Stimulated activated naive CD8-positive, alpha-beta T cell treated with anti-CD3 and anti-CD28 coated beads, Interleukin-15, Interleukin-2, amounts not matched to agents 100 ng/mL and 50 ng/mL, for 24 hours (primary cell): ENCODE data around the gene MRPL17.

ENCODE experiments used
- H3K27ac Mint-ChIP-seq: one replicate; pipeline ENCODE4 v1.8.0; 2021; ENCODE audit warnings: mild to moderate bottlenecking, mixed read lengths
- H3K27me3 Mint-ChIP-seq: one replicate; pipeline ENCODE4 v1.8.0; 2021; ENCODE audit warnings: mixed read lengths
- H3K36me3 Mint-ChIP-seq: one replicate; pipeline ENCODE4 v1.8.0; 2021; ENCODE audit warnings: low read depth, mixed read lengths
- H3K4me1 Mint-ChIP-seq: one replicate; pipeline ENCODE4 v1.8.0; 2021; ENCODE audit warnings: low read depth, mixed read lengths
- H3K4me3 Mint-ChIP-seq: one replicate; pipeline ENCODE4 v1.8.0; 2021; ENCODE audit warnings: mild to moderate bottlenecking, mixed read lengths
- H3K9me3 Mint-ChIP-seq: one replicate; pipeline ENCODE4 v1.8.0; 2021; ENCODE audit warnings: mixed read lengths

MRPL17 gene

DNA sequence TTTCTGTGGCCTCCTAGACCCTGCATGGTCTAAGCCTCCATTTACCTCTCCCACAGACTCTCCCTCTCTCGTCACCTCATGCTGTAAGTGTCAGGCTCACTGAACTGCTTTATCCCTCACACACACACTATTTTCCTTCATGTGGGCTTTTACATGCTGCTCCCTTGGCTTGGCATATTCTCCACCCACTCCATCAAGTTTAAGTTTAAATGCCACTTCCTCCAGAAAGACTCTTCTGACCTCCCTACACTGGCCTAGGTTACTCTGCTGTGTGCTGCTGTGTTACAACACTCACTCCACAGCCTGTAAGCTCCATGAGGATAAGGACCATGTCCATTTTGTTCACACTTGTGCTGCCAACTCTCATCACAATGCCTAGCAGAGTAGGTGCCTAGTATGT is 30.0 kb downstream of the MRPL17 start:
- H3K4me3 Mint-ChIP-seq = no peak overlapping the region
- H3K4me1 Mint-ChIP-seq = peaks cover 4% of the 10 kb centered on the region
- peaks cover 13% of the 10 kb centered on the region for H3K27me3 Mint-ChIP-seq
- no peak overlapping the region for H3K27ac Mint-ChIP-seq
- no peaks in the 10 kb centered on the region for H3K36me3 Mint-ChIP-seq
- H3K9me3 Mint-ChIP-seq = no peaks in the 10 kb centered on the region

DNA sequence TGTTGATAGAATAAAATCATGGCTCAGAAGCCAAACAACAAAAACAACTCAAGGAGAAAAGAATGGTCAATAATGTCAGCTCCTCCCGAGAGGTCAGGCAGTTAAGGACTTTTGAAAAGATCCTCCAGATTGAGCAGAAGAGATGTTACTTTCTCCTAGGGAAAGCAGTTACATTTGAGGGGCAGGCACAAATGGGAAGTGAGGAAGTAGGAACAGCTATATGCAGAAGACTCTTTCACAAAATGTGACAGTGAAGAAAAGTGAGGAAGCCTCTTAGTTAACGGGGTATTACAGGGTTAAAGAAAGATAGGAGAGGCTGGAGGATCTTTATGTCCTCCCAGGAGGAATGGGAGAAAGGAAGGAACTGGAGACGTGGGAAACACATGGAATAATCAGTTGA is 31.0 kb downstream of the MRPL17 start:
- Mint-ChIP-seq H3K36me3 (no peaks in the 10 kb centered on the region), H3K4me1 (peaks cover 4% of the 10 kb centered on the region), H3K27ac (no peak overlapping the region), H3K27me3 (peaks cover 13% of the 10 kb centered on the region), H3K4me3 (no peak overlapping the region), H3K9me3 (no peaks in the 10 kb centered on the region)

DNA sequence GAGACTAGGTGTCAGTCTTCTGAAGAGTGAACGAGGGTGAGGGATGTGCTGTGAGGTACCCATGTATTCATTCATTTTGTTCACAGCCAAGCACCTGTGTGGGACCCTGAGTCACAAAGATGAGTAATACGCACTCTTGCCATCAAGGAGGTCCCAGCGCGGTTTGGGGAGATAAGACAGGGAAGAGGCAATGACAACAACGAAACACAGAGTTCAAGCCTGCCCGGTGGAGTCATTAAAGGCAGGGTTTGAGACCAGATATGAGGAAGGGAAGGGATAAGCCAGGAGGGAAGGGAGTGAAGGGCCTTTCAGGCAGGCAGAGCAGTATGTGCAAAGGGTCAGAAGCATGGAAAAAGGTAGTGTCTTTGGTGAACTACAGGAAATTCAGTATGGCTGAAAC is 32.2 kb downstream of the MRPL17 start:
- Mint-ChIP-seq H3K27ac (no peak overlapping the region), H3K27me3 (peaks cover under 1% of the 10 kb centered on the region), H3K36me3 (no peaks in the 10 kb centered on the region), H3K4me1 (peaks cover 1% of the 10 kb centered on the region), H3K4me3 (no peak overlapping the region), H3K9me3 (no peaks in the 10 kb centered on the region)

DNA sequence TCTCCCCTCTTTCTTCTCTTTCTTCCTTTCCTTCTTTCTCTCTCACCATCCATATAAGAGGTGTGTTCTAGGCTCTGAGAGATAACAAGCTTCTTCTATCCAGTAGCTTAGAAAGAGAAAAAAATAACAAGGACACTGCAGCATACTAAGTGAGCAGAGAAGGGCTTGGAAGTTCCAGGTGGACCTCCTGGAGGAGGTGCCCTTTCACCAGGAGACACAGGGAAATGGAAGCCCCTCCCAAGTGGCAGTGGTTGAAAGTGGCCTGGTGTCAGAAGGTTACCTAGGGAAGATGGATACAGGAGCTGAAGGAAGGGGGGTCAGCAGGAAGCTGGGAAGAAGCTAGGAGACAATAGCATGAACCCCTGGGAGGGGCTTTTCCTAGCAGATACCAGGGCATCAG is 33.0 kb downstream of the MRPL17 start:
- no peaks in the 10 kb centered on the region for H3K27me3 Mint-ChIP-seq
- no peak overlapping the region for H3K27ac Mint-ChIP-seq
- no peaks in the 10 kb centered on the region for H3K9me3 Mint-ChIP-seq
- no peaks in the 10 kb centered on the region for H3K36me3 Mint-ChIP-seq
- no peaks in the 10 kb centered on the region for H3K4me1 Mint-ChIP-seq
- H3K4me3 Mint-ChIP-seq = no peak overlapping the region

DNA sequence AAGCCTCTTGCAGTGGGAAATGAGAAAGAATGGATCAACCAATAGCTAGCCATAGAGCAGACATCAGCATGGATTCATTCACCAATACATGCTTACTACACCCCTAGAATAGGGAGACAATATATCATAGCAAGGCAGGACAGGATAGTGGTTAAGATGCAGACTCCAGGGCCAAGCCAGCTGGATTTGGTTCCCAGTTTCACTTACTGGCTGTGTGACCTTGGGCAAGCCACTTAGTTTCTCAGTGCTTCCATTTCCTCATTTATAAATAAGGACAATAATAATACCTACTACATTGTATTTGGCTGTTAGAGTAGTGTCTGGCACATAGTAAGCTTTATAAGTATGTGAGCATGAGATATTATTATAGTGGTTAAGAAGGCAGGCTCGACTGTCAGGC is 34.6 kb downstream of the MRPL17 start:
- Mint-ChIP-seq H3K4me1 (no peaks in the 10 kb centered on the region), H3K9me3 (no peaks in the 10 kb centered on the region), H3K36me3 (no peaks in the 10 kb centered on the region), H3K4me3 (no peak overlapping the region), H3K27me3 (no peaks in the 10 kb centered on the region), H3K27ac (no peak overlapping the region)

DNA sequence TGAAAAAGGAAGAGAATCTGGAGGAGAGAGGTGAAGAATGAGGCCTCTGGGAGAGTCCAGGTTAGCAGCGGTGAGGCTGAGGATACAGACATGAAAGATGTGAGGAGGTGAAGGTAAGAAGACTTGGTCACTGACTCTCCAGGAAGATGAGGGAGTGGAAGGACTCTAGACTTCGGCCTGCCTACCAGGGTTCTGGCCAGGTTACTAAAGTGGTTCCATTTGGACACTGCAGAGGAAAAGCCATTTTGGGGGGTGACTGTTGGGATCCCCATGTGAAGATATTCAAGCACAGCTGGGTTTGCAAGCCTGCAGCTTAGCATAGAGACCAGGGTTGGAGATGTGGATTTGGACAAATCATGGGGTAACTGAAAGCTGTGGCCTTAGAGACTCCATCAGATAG is 35.3 kb downstream of the MRPL17 start:
- no peaks in the 10 kb centered on the region for H3K27me3 Mint-ChIP-seq

DNA sequence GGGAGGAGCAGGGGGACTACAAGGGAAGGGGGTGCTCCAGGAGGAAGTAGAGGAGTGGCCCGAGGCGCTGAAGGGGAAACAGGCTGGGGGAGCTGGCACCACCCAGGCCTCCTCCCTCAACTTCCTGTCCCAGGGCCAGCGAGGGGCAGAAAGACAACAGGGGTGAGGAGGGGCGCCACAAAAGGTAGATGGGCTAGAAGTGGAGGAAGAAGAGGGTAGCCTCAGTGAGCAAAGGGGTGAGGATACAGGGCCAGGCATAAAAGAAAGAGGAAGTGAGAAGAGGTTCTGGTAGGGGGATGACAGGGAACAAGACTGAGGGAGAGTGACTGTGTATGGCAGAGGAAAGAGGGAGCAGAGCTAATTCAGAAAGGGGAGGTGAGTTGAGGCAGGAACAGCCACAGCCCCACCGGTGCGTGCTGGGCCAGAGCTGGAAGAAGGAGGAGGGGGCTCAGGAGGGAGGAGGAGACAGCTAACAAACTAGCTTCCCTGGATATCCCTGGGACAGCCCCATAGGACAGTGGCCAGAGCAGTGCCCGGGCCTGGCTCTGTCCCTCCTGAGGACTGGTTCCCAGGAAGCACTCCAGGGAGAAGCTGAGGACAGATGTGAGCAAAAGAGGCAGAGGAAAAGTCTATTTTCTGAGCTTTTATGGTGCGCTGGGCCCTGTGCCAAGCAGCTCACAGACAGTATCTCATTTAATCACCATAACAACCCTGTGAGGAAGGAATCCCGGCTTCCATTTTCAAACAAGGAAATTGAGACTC is 36.0 kb downstream of the MRPL17 start:
- Mint-ChIP-seq H3K36me3 (no peaks in the 10 kb centered on the region), H3K27me3 (no peaks in the 10 kb centered on the region), H3K4me1 (no peaks in the 10 kb centered on the region), H3K9me3 (no peaks in the 10 kb centered on the region), H3K27ac (no peak overlapping the region), H3K4me3 (no peak overlapping the region)

More for the DNA sequence above, 35.3 kb downstream of the MRPL17 start:
- H3K9me3 Mint-ChIP-seq = no peaks in the 10 kb centered on the region
- no peak overlapping the region for H3K27ac Mint-ChIP-seq
- no peaks in the 10 kb centered on the region for H3K4me1 Mint-ChIP-seq
- no peak overlapping the region for H3K4me3 Mint-ChIP-seq
- no peaks in the 10 kb centered on the region for H3K36me3 Mint-ChIP-seq

DNA sequence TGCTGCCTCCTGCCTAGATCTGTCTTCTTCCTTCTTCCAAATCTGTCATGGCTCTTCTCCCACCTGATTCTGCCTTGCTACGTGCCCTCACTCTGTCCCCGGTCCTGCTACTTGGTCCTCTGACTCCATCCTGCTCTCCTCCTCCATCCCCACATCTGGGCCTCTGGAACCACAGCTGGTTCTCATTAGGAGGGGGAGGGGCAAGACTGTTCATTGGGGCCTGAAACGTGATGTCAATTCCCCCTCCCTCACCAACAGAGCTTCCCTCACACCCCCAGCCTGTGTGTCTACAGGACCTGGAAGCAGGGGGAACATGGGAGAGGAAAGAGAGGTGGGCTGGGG is 36.6 kb downstream of the MRPL17 start:
- no peak overlapping the region for H3K27ac Mint-ChIP-seq
- no peaks in the 10 kb centered on the region for H3K4me1 Mint-ChIP-seq
- H3K9me3 Mint-ChIP-seq = no peaks in the 10 kb centered on the region
- H3K4me3 Mint-ChIP-seq = no peak overlapping the region
- no peaks in the 10 kb centered on the region for H3K36me3 Mint-ChIP-seq
- no peaks in the 10 kb centered on the region for H3K27me3 Mint-ChIP-seq

DNA sequence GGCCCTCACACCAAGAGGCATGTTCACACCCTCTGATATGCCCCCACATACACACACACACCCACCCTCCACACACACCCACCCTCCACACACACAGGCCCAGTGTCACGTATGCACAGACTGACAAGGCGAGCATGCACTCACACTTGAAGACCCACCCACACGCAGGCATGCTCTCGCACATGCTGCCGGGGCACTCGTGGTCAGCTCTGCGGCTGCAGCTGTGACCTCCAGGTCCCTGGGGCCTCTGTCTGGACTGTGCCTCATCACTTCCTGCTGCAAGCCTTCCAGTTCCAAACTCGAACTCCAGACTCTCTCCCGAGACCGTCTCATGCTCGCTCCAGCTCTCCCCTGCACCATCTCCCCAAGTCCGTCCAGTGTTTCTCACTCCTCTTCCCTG is 37.1 kb downstream of the MRPL17 start:
- Mint-ChIP-seq H3K4me1 (no peaks in the 10 kb centered on the region), H3K27me3 (no peaks in the 10 kb centered on the region), H3K4me3 (no peak overlapping the region), H3K27ac (no peak overlapping the region), H3K36me3 (no peaks in the 10 kb centered on the region), H3K9me3 (no peaks in the 10 kb centered on the region)

DNA sequence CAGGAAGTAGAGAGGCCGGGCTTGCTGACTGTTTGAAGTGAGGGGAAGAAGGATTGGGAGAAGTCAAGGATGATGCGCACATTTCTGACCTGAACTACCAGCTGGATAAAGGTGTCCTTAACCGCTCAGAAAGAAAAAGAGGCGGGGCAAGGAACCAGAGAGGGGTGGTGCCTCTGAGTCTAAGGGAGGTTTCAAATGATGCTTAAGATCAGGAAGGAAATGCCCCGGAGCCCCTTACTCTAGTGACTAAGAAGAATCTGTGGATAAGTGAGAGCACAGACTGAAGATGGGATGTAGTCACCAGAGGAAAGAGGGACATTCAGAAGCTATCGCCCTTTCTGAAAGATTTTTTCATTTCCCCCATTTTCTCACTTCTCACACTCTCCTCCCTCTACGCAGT is 40.2 kb downstream of the MRPL17 start:
- no peaks in the 10 kb centered on the region for H3K36me3 Mint-ChIP-seq
- no peak overlapping the region for H3K27ac Mint-ChIP-seq
- H3K4me3 Mint-ChIP-seq = no peak overlapping the region
- no peaks in the 10 kb centered on the region for H3K9me3 Mint-ChIP-seq
- H3K27me3 Mint-ChIP-seq = no peaks in the 10 kb centered on the region
- no peaks in the 10 kb centered on the region for H3K4me1 Mint-ChIP-seq

DNA sequence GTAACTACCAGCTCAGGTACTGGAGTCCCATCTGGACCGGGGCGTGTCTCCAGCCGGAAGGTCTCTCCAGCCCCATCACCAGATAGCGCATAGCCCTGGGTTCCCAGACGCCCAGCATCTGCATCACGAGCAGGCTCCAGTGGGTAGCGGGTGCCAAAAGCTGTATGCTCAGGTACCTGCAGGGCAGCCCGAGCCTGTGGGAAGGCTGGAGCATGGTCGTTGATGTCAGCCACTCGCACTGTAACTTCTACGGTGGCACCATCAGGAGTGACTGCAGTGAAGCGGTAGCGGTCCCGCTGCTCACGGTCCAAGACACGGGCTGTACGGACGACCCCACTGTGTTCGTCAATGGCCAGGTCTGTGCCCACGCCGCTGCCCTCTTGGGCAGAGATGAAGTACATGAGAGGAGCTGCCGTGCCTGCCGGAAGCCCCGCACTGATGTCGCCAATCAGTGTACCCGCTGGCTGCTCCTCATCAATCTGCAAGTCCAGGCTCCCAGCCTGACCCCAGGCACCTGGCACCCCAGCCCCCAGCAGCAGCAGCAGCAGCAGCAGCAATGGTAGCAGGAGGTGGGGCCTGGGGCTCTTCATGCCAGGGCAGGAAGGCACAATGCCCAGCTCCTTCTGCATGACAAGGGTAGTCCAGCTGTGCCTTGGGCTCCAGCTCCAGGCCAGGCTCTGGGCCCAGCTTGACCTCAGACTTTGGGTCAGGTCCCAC is 42.0 kb downstream of the MRPL17 start:
- H3K36me3 Mint-ChIP-seq = no peaks in the 10 kb centered on the region
- H3K9me3 Mint-ChIP-seq = no peaks in the 10 kb centered on the region
- H3K4me1 Mint-ChIP-seq = no peaks in the 10 kb centered on the region
- H3K27me3 Mint-ChIP-seq = no peaks in the 10 kb centered on the region
- H3K27ac Mint-ChIP-seq = no peak overlapping the region
- no peak overlapping the region for H3K4me3 Mint-ChIP-seq

DNA sequence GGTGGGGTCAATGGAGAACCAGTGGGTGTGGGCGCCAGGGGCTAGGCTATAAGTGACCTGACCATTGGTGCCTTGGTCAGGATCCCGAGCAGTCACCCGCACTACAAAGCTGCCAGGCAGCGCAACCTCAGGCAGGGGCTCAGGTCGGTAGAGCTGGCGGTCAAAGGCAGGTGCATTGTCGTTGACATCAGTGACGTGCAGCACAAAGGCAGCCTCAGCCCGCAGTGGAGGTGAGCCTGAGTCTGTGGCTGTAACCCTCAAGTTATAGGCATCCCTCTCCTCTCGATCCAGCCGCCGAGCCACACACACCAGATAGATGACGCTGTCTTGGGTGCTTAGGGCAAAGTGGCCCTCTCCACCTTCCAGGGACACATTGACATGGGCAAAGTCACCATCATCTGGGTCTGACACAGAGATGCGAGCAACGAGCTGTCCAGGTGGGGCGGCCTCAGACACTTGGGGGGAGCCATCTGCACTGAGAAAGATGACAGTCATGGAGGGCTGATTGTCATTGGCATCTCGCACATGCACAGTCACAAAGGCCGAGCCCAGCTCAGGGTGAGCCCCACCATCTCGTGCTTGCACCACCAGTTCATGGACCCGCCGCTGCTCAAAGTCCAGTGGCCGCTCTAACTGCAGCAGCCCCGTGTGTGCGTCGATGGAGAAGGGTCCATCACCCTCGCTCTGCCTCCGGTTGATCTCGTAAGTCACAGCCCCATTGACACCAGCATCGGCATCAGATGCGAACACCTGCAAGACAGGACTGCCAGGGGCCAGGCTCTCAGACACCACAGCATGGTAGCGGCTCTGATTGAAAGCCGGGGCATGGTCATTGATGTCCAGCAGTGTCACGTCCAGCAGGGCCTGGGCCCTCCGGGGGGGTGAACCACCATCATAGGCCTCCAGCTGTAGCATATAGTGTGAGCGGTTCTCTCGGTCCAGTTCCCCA is 42.8 kb downstream of the MRPL17 start:
- no peaks in the 10 kb centered on the region for H3K27me3 Mint-ChIP-seq
- H3K36me3 Mint-ChIP-seq = no peaks in the 10 kb centered on the region
- no peaks in the 10 kb centered on the region for H3K4me1 Mint-ChIP-seq
- no peaks in the 10 kb centered on the region for H3K9me3 Mint-ChIP-seq
- H3K27ac Mint-ChIP-seq = no peak overlapping the region
- H3K4me3 Mint-ChIP-seq = no peak overlapping the region

DNA sequence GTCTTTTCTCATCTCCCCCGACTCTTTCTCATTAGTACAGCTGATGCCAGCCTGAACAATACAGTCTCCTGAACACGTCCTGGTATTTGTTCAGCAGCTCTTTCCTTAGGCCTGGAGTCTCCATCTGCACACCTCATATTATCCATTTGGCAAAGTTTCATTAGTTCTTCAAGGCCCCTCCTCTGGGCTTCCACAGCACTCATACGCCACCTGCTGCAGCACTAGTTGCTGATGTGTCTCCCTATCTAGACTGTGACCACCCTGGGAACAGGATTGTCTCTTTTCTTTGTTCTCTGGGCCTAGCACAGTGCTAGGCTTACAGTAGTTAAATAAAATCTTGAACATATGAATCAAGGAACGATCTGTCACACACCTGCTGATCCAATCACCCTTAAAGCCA is 44.7 kb downstream of the MRPL17 start:
- Mint-ChIP-seq H3K27me3 (no peaks in the 10 kb centered on the region), H3K9me3 (no peaks in the 10 kb centered on the region), H3K36me3 (no peaks in the 10 kb centered on the region), H3K27ac (no peak overlapping the region), H3K4me3 (no peak overlapping the region), H3K4me1 (no peaks in the 10 kb centered on the region)

DNA sequence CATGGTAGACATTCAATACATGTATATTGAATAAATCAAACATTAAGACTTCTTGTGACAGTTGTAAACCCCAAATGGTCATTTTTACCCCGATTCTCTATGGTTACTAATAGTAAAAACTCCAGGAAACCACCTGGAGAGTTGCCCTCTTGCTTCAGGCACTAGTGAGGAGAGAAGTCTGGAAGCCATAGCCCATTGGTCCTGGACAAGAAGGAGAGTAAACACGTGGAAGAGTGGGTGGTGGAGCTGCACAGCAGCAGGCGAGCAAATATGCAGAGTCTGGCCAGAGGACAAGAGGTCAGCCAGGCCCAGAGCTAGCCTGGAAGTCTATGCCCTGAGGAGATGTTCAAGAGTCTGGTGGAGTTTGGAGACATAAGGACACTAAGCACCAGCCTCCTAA is 45.3 kb downstream of the MRPL17 start:
- Mint-ChIP-seq H3K4me3 (no peak overlapping the region), H3K4me1 (no peaks in the 10 kb centered on the region), H3K9me3 (no peaks in the 10 kb centered on the region), H3K27ac (no peak overlapping the region), H3K27me3 (no peaks in the 10 kb centered on the region), H3K36me3 (no peaks in the 10 kb centered on the region)

DNA sequence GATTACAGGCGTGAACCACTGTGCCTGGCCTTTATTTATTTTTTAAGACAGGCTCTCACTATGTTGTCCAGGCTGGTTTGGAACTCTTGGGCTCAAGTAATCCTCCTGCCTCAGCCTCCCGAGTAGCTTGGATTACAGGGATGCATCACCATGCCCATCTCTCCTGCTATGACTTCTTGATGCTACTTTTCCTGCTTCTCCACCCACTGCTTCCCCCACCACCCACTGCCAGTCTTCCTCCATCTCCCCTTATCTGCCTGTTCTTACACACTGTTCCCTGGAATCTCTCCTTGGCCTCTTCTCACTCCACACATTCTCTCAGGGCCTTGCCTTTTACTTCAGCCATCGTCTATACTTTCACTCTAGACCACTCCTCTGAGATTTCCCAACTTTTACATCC is 46.7 kb downstream of the MRPL17 start:
- no peaks in the 10 kb centered on the region for H3K27me3 Mint-ChIP-seq
- H3K27ac Mint-ChIP-seq = no peak overlapping the region
- H3K4me3 Mint-ChIP-seq = no peak overlapping the region
- H3K9me3 Mint-ChIP-seq = no peaks in the 10 kb centered on the region
- H3K36me3 Mint-ChIP-seq = no peaks in the 10 kb centered on the region
- H3K4me1 Mint-ChIP-seq = peaks cover 6% of the 10 kb centered on the region
